T1000 (cell line): ENCODE results near the gene IQGAP1.
A peak's percentile ranks its signal among the peaks of the same experiment; 100 is the strongest.

Experiments used
- DNase-seq: peaks from one replicate; lab custom pipeline; 2025; ENCODE audit warnings: mixed read lengths; lab: John Stamatoyannopoulos, UW

Gene IQGAP1

GRCh38 chr15:90367576-90367975 is 20.5 kb upstream of the IQGAP1 start:
- DNase-seq = no peak

- DNase-seq = no peak
Observed at GRCh38 chr15:90375071-90375470, 13.0 kb upstream of the IQGAP1 start.

GRCh38 chr15:90376789-90377188 is 11.3 kb upstream of the IQGAP1 start:
- no peak for DNase-seq

GRCh38 chr15:90379263-90379662 is 8.8 kb upstream of the IQGAP1 start:
- no peak for DNase-seq

GRCh38 chr15:90381515-90381914 is 6.5 kb upstream of the IQGAP1 start:
- DNase-seq = no peak

GRCh38 chr15:90382320-90382719 is 5.7 kb upstream of the IQGAP1 start:
- no peak for DNase-seq

- DNase-seq = no peak
Observed at GRCh38 chr15:90386221-90386620, 1.8 kb upstream of the IQGAP1 start.

- peak; percentile 32 for DNase-seq
Observed at GRCh38 chr15:90388462-90389380, 679 bp downstream of the IQGAP1 start.

- DNase-seq = no peak
Observed at GRCh38 chr15:90389513-90389912, 1.5 kb downstream of the IQGAP1 start.

GRCh38 chr15:90393040-90393439 is 5.0 kb downstream of the IQGAP1 start:
- DNase-seq = no peak

GRCh38 chr15:90394074-90394473 is 6.0 kb downstream of the IQGAP1 start:
- DNase-seq = no peak

GRCh38 chr15:90394748-90395442 is 6.9 kb downstream of the IQGAP1 start:
- DNase-seq = no peak

- DNase-seq = no peak
Observed at GRCh38 chr15:90396321-90396720, 8.3 kb downstream of the IQGAP1 start.

GRCh38 chr15:90400005-90400758 is 12.1 kb downstream of the IQGAP1 start:
- DNase-seq = no peak

- peak; percentile 63 for DNase-seq
Observed at GRCh38 chr15:90400759-90401314, 12.8 kb downstream of the IQGAP1 start.

GRCh38 chr15:90401495-90401894 is 13.5 kb downstream of the IQGAP1 start:
- DNase-seq = no peak

GRCh38 chr15:90402223-90402622 is 14.2 kb downstream of the IQGAP1 start:
- peak; percentile 9 for DNase-seq

GRCh38 chr15:90402767-90403166 is 14.7 kb downstream of the IQGAP1 start:
- DNase-seq = no peak

GRCh38 chr15:90405055-90405607 is 17.1 kb downstream of the IQGAP1 start:
- DNase-seq = no peak

- DNase-seq = no peak
Observed at GRCh38 chr15:90407336-90407735, 19.3 kb downstream of the IQGAP1 start.

GRCh38 chr15:90407871-90408317 is 19.9 kb downstream of the IQGAP1 start:
- DNase-seq = no peak

- DNase-seq = no peak
Observed at GRCh38 chr15:90408657-90409056, 20.6 kb downstream of the IQGAP1 start.
